Stromal cell of bone marrow (primary cell): ENCODE results near the gene MVB12A.

Source experiments
- DNase-seq: peaks from one replicate; pipeline ENCODE4 v3.0.0-alpha.2; 2012; ENCODE audit warnings: low read depth

MVB12A gene

DNA sequence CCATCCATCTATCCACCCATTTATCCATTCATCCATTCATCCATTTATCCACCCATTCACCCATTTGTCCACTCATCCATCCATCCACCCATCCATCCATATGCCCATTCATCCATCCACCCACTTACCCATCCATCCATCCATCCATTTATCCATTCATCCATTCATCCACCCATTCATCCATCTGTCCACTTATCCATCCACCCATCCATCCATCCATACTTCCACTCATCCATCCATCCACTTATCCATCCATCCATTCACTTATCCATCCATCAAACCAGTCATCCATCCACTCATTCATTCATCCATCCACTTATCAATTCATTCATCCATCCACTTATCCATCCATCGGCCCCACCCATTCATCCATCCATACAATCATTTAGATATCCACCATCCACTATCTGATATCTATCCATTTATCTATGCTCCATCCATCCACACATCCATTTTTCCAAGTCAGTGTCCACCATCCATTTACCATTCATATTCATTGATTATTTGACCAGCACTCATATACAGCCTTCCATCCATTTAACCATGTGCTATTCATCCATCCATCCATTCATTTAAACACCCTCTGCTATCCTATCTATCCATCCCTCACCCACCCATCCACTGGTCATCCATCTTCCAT lies 25.8 kb downstream of the MVB12A start:
- no peak for DNase-seq

DNA sequence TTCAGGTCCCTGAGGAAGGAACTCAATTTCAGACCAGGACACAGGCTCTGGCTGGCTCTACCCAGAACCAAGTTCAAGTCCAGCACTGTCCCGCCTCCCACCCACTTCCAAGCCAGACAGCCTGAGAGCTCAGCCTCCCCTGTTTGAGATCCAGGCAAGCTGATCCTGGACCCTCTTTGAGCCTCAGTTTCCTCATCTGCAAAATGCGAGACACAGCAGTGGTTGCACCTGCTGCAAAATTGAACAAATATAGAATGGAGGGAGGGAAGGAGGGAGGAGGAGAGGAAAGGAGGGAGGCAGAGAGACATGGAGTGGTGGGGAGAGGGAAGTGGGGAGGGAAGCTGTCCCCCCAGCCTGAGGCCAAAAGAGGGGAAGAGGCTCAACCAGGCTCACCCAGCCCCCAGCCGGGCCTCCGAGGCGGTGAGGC lies 27.9 kb downstream of the MVB12A start:
- no peak for DNase-seq

DNA sequence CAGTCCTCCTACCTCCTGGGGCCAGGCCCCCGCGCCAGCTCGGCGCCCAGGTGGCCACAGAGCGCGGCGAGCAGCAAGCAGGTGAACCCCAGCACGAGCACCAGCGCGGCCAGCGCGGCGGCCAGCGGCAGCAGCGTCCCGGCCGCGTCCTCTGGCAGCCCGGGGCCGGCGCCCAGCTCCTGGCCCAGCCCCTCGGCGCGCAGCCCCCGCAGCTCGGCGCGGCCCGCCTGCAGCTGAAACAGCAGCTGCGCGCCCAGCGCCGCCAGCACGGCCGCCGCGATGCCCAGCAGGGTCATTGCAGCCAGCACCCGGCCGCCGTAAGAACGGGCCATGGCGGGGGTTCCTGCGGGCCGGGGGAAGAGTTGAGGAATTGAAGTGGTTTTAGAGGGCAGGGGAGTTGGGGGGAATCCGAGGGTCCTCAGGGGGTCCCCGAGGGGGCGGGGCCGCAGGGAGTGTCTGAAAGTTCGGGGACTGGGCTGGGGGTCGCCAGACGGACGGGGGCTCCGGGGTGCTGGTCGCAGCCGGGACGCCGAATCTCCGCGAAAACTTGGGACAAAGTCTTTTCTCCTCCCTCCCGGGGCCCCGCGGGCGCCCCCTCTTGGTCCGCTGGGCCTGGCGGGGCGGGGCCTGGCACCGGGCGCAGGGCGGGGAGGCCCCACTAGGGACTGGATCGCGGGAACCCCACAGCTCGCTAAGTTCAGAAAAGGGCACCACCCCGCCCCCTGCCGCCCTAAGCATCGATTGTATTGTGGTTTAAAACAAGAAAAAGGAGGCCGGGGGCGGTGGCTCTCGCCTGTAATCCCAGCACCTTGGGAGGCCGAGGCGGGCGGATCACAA lies 28.5 kb downstream of the MVB12A start, which contains the start of gene TMEM221:
Gene TMEM221, minus strand, starts transcription at position 538 of the 837 bp plus-strand sequence. Its CDS starts 206 bp downstream, at position 332.
- no peak for DNase-seq

DNA sequence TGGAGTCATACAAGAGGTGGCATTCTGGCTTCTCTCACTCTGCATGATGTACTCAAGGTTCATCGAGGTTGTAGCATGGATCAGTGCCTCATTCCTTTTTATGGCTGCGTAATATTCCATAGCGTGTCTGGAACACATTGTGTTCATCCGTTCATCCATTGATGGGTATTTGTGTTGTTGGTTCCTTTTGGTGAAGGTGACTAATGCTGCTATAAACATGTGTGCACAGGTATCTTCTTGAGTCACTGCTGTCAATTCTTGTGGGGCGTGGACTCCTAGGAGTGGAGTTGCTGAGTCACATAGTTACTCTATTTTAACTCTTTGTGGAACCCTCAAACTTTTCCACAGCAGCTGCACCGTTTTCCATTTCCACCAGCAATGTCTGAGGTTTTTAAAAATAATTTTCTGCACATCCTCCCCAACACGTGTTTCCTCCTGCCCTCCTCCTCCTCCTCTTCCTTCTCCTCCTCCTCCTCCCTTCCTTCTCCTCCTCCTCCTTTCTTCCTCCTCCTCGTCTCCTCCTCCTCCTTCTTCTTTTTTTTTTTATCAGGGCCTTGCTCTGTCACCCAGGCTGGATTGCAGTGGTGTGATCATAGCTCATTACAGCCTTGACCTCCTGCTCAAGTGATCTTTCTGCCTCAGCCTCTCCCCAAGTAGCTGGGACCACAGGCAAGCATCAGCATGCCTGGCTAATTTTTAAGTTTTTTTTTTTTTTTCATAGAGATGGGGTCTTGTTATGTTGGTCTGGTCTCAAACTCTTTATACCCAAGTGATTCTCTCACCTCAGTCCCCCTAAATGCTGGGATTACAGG lies 30.6 kb downstream of the MVB12A start:
- DNase-seq: no peak

DNA sequence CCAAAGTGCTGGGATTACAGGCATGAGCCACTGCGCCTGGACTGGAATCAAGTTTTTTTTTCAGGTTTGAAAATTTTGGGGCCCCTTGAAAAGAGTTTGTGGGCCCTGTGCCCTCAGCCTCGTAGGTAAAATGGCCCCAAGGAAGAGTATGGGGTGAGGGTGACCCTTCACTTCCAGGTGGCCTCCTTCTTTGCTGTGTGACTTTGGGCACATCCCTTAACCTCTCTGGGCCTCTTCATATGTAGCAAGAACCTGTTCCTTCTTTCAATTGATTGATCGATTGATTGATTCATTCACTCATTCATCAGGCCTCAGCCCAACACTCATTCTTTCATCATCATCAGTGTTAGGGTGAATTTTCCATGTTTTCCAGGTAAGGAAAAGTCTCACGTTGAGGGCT lies 32.0 kb downstream of the MVB12A start:
- no peak for DNase-seq

DNA sequence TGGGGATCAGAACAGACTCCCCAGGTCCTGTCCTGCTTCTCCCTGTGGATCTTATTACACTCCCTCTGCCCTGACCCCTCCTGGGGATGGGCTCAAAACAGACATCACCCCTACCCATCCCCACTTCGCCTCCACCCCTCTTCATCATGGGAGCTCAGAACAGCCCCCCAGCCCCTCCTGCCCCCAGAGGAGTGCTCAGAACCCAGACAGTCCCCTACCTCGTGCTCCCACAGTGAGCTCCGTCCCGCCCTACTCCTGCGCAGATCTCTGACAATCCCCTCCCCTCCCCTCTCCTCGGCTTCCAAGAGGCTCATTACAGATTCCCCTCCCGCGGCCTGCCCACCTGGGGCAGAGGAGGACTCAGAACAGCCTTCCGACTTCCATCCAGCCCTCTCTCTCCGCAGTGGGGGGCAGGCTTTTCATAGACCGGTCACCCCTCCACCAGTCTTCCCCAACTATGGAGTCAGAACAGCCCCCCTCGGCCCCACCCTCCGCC lies 34.8 kb downstream of the MVB12A start:
- no peak for DNase-seq

DNA sequence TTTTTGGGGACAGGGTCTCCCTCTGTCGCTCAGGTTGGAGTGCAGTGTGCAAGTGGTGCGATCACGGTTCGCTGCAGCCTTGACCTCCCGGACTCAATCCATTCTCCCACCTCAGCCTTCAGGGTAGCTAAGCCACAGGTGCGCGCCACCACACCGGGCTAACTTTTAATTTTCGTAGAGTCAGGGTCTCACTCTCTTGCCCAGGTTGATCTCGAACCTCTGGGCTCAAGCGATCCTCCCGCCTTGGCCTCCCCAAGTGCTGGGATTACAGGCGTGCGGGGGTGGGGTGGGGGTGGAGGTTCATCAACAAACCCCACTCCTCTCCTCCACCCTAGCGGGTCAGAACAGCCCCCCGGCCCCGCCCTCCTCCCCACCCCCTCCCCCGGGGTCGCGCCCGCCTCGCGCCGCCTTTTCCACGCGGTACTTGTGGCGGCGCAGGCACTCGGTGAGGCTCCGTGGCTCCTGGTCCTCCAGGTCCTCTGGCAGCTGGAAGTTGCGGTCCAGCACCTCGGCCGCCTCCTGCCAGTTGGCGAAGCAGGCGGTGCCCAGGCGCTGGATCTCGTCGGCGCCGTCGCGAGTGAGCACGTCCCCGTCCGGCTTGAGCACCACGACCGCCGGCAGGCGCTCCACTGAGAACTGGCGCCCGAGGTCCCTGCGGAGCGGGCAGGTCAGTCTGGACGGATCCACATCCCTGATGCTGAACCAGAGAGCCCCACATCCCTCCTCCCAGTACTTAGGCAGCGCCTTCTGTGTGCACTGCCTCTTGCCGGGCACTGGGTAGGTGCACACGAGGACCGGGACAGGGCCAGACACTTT lies 35.7 kb downstream of the MVB12A start:
- no peak for DNase-seq

DNA sequence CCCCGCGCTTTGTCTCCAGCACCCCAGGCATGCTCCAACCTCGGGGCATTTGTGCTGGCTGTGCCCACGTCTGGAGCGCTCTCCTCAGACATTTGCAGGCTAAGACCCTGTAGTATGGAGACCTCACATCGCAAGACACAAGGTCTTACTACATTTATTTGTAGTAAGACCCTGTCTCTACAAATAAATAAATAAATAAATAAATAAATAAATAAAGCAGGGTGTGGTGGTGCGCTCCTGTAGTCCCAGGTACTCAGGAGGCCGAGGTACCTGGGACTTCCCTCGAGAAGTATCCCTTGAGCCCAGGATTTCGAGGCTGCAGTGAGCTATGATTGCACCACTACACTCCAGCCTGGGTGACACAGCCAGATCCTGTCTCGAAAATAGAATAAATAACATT lies 36.3 kb downstream of the MVB12A start:
- no peak for DNase-seq

DNA sequence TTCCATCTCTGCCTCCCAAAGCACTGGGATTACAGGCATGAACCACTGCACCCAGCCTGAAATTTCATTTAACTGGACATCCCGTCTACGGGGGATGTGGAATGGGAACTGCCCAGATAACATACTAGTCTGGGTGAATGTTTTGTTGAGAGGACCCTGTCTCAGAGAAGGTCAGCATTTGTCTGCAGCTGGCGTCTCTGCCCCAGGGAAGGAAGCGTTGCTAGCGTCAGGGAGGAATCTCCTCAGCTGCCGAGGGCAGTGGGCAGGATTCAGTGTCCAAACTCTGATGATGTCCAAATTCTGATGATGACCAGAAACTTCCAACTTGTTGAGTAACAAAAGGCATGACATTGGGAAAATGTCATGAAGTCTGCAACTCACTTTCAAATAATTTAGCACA lies 37.8 kb downstream of the MVB12A start:
- DNase-seq: no peak

DNA sequence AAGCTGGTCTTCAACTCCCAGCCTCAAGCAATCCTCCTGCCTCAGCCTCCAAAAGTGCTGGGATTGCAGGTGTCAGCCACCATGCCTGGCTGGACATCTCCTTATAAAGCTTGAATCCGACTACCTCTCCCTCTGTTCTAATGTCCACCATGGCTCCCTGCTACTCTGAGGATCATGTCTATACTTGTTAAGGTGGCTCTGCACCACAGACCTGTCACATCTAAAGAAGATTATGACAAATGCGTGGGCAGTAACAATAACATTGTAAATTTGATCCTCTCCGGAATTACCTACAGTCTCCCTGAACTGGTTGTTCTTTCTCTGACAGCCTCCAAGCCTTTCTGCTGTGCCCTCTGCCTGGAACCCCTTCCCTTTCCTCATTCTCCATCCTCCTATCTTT lies 39.1 kb downstream of the MVB12A start:
- no peak for DNase-seq

DNA sequence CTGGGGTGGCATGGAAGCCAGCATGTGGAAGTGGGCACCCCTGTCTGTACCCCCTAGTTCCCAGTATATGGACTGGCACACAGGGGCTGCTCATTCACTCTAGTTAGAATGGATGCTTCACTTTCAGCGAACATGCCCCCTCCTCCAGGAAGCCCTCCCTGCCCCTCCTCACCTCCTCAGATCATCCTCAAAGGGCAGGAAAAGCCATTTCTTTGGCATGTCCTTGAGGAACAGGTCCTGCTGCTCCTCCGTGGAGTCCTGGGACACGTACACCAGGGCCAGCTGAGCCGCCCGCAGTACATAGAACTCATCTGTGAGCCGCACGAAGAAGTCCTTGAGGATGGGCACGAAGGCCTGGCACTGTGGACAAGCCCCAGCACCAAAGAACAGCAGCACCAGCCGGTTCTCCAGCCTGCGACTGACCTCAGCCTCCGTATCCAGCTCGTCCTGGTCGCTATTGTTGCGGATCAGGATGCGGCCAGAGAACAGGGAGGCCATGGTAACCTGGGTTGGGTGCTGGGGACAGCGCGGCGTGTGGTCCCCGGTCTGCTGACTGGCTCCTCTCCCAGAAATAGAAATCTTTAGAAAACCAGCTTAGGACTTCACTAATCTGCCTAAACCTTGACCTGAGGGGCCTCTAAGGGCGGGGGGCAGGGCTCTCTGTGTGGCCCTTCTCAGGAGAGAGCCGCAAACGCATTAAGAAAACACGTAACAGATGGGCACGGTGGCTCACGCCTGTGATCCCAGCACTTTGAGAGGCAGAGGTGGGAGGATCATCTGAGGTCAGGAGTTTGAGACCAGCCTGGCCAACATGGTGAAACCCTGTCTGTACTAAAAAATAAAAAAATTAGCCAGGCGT lies 40.8 kb downstream of the MVB12A start, which contains the start of gene NXNL1:
Gene NXNL1, minus strand, starts transcription at position 555 of the 859 bp plus-strand sequence. Its CDS starts 57 bp downstream, at position 498.
- no peak for DNase-seq

DNA sequence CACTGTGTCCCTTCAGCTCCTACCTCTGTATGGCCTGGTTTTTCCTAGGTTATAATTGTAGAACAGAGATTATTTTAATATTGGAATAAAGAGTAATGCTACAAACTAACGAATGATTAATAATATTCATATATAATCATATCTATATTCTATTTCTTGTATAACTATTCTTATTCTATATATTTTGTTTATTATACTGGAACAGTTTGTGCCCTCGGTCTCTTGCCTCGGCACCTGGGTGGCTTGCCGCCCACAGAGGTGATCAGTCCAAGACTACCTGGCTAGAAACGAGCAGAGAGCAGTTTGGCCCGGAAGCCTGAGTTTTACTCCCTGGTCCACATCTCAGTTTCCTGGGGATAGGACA lies 46.6 kb downstream of the MVB12A start:
- no peak for DNase-seq

DNA sequence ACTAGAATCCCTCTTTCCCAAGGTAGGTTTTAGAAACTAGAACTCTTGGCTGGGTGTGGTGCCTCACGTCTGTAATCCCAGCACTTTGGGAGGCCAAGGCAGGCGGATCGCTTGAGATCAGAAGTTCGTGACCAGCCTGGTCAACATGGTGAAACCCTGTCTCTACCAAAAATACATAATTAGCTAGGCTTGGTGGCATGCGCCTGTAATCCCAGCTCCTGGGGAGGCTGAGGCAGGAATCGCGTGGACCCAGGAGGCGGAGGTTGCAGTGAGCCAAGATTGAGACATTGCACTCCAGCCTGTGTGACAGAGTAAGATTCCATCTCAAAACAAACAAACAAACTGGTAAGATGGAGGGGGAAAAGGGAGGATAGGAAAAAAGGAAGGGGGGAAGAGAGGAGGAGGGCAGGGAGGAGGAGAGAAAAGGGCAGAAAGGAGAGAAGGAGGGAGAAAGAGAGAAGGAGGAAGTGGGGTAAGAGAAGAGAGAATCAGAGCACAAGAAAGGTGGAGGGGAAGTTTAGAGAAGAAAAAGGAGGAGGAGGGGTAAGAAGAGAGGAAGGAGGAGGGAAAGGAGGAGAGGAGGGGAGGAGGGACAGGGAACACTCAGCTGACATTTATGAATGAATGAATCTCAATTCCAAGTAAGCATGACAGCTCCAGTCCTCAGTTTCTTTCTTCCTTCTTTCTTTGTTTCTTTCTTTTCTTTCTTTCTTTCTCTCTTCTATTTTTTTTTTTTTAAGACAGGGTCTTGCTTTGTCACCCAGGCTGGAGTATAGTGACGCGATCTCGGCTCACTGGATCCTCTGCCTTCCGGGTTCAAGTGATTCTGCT lies 47.8 kb downstream of the MVB12A start:
- no peak for DNase-seq

DNA sequence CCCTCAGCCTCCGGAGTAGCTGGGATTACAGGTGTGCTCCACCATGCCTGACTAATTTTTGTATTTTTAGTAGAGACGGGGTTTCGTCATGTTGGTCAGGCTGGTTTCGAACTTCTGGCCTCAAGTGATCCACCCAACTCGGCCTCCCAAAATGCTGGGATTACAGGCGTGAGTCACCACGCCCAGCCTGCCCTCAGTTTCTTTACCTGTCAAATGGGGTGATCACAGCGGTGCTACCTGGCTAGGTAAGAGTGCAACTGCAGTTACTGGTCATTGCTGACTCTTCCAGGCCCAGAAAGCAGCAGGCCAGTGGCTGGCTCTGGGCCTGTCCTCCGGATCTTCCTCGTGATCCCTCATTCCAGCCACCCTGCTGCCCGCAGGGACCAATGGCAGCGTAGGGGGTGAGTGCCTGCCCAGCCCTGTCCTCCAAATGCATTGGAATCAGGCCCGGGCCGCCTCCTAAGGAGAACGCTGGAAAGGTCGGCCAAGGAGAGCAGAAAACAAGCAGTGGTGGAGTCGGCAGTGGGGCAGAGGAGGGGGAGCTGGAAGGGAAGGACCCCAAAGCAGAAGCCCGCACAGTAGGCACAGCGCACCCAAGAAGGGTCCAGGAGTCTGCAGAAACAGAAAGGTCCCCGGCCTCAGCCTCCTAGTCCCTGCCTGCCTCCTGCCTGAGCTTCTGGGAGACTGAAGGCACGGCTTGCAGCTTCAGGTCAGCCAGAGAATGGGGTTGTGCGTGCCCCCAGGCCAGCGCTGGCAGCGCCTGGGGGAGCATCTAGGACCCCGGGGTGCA lies 48.6 kb downstream of the MVB12A start:
- no peak for DNase-seq

DNA sequence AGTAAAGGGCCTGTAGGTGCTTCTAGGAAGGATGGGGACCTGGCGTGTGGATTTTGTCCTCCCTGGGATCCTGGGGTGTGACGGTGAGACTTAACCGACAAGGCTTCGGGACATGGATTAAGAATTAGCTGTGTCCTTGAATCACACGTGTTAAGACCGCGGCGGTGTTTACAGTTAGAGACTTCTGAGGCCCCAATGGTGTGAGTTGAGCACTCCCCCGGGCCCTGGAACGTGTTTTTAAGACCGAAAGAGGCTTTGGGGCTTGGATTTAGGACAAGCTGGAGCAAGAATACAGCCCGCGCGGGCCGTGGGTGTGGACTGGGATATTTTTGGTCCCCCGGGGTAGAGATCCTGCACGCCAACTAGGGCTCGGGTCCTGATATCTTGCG lies 49.2 kb downstream of the MVB12A start:
- no peak for DNase-seq

DNA sequence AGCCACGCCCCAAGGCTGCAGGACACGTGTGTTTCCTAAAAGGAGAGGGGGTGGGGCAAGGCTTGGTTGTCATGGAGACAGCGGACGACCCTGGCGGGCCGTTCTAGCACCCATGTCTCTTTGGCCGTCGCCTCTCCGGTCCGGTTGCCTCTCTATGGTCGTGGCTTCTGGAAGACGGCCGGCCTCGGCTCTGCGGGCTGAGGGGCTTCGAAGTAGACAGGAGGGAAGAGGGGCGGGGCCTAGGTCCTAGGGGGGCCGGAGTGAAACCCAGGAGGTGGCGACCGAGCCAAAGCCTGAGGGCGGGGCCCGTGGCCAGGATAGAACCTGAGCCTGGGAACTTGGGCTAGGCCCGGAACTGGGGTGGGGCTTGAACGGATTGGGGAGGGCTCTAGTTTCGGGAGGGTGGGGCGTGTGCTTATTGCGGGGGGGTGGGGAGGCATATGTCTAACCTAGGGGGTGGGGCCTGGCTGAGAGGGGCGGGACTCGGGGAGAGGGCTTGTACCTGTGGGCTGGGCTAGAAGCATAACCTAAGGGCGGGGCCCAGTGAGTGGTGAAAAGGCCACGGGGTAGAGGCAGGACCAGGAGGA lies 49.7 kb downstream of the MVB12A start:
- peak; percentile 91 for DNase-seq

DNA sequence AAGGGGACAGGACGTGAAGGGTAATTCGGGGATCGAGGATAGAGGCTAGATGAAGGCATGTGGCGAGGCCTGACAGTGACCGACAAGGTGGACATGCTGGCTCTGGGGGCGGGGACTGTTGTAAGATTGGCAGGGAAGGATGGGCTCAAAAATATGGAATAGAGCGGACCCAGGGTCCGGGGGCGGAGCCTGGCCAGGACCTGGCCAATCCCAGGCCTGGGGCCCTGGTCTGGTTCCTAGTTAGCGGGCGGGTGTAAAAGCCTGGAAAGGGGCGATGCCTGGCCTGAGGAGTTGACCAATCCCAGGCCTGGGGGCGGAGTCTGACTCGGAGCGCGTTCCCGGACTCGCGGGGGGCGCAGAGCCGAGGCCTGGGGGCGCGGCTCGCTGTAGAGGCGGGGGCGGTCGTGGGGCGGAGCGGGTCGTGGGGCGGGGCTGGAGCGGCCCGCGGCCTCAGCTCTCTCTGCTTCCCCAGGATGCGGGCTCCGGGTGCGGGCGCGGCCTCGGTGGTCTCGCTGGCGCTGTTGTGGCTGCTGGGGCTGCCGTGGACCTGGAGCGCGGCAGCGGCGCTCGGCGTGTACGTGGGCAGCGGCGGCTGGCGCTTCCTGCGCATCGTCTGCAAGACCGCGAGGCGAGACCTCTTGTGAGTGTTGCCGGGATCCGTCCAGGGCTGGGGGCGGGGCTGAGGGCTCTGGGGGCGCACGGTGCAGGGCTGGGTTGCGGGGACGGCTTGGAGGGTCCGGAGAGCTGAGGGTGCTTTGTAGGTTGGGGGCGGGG lies 50.4 kb downstream of the MVB12A start, which contains the start of gene SLC27A1:
Gene SLC27A1, plus strand, starts transcription at position 457 of the 774 bp plus-strand sequence. Its CDS starts 17 bp downstream, at position 474.
- DNase-seq: peak; percentile 99
